NT2/D1 (cell line): ENCODE results near the gene SIGLEC1.

Experiments
- SUZ12 ChIP-seq: IDR thresholded peaks from 2 replicates; pipeline ENCODE4 v1.6.1; 2011; ENCODE audit not compliant: insufficient read length, insufficient read depth; ENCODE audit errors: extremely low read depth
- YY1 ChIP-seq: IDR thresholded peaks from 2 replicates; pipeline ENCODE4 v1.6.1; 2011; ENCODE audit not compliant: insufficient read length, insufficient read depth
- ZNF274 ChIP-seq: IDR thresholded peaks from 2 replicates; pipeline ENCODE4 v1.6.1; 2011; ENCODE audit warnings: mild to moderate bottlenecking, low read depth, low read length

GRCh38 chr20:3667434-3668037 lies 44.9 kb downstream of the SIGLEC1 start:
- TF ChIP-seq YY1 (no peak), ZNF274 (no peak), SUZ12 (no peak)
